ENCODE results near the gene METTL14. TPM values are rescaled to one million over a fixed set of nuclear protein-coding genes. Genes with fewer than 3 reads are reported as not detected.

Gene METTL14
- 20.2 and 30.8 TPM in 2 replicates for total RNA-seq

GRCh38 chr4:118684873-118685811 lies at the start of gene METTL14:
Gene METTL14 (plus strand): TSS chr4:118685392. CDS start chr4:118685535, 143 bp downstream.

Other genes with a start within 250 kb of the METTL14 start
- 23.3 and 29.7 TPM in 2 replicates for gene SEC24D, start 150.7 kb downstream of the METTL14 start, total RNA-seq
- 0.34 and 2.6 TPM in 2 replicates for gene SYNPO2, start 203.5 kb downstream of the METTL14 start, total RNA-seq